Measurements from ENCODE around the gene GHDC. TPM values are rescaled to one million over a fixed set of nuclear protein-coding genes. Genes with fewer than 3 reads are reported as not detected.

Gene GHDC
- total RNA-seq, 4 donors from 2014 or later = 18.8 to 30.8 (median 21.8) TPM

GRCh38 chr17:42185621-42185930 lies 8.7 kb downstream of the GHDC start:
- no peaks in the 10 kb centered on the region for H3K9me3 ChIP-seq
- no peak for ATAC-seq
- no peak for TF ChIP-seq POLR2AphosphoS5 (IDR thresholded peaks at IDR 0.05)
- TF ChIP-seq EP300 (IDR thresholded peaks at IDR 0.05) = no peak
- TF ChIP-seq CTCF (IDR thresholded peaks at IDR 0.05) = no peak
- no peak for TF ChIP-seq POLR2A (IDR thresholded peaks at IDR 0.05)
- H3K4me3 ChIP-seq = no peak overlapping the region
- H3K36me3 ChIP-seq = peaks cover 0 to 10% of the 10 kb centered on the region in 2 donors
- H3K27me3 ChIP-seq = peaks cover 25% of the 10 kb centered on the region
- H3K4me1 ChIP-seq = peaks cover 0 to 36% (median 16%) of the 10 kb centered on the region in 3 donors
- 60% methylated on average over 1 of the region's 7 CpGs; no CpG with 5 or more reads in 1 of the 2 donors for WGBS, 2 donors (ENCODE audit: low coverage in 1 of 2)
- H3K27ac ChIP-seq = no peak overlapping the region

GRCh38 chr17:42184713-42185620 lies 9.3 kb downstream of the GHDC start, which contains the start of gene HCRT:
TSS of gene HCRT (minus strand) at chr17:42185452. CDS start at chr17:42185365, 87 bp downstream.
- Histone ChIP-seq H3K4me1 (peaks cover 0 to 42% (median 20%) of the 10 kb centered on the region in 3 donors), H3K4me3 (peak within 1 kb of the TSS; percentile 31 to 54), H3K27ac (peak within 1 kb of the TSS in 2 of 4 donors; percentile 72 to 75), H3K36me3 (peaks cover 0 to 3% of the 10 kb centered on the region in 2 donors), H3K9me3 (no peaks in the 10 kb centered on the region), H3K27me3 (peaks cover 31% of the 10 kb centered on the region)
- TF ChIP-seq CTCF (IDR thresholded peaks at IDR 0.05) (no peak), POLR2A (IDR thresholded peaks at IDR 0.05) (no peak), EP300 (IDR thresholded peaks at IDR 0.05) (no peak), POLR2AphosphoS5 (IDR thresholded peaks at IDR 0.05) (no peak)
- WGBS, 2 donors (ENCODE audit: low coverage in 1 of 2) = 69% methylated on average over 5 of the region's 11 CpGs; no CpG with 5 or more reads in 1 of the 2 donors
- no peak for ATAC-seq

- peak overlapping the region; percentile 31 to 54 for H3K4me3 ChIP-seq
- WGBS, 2 donors (ENCODE audit: low coverage in 1 of 2) = 10 to 18% methylated on average over 5 to 14 of the region's 83 CpGs
- peak in 3 of 4 experiments; percentile 86 to 95 (median 90) for TF ChIP-seq CTCF (IDR thresholded peaks at IDR 0.05)
- TF ChIP-seq POLR2A (IDR thresholded peaks at IDR 0.05) = peak; percentile 27 to 57
- TF ChIP-seq EP300 (IDR thresholded peaks at IDR 0.05) = no peak
- TF ChIP-seq POLR2AphosphoS5 (IDR thresholded peaks at IDR 0.05) = peak; percentile 13
- H3K27ac ChIP-seq = peak overlapping the region in 3 of 4 donors; percentile 63 to 75 (median 72)
- peak; percentile 88 for ATAC-seq
- H3K9me3 ChIP-seq = no peaks in the 10 kb centered on the region
- peaks cover 0 to 43% (median 20%) of the 10 kb centered on the region in 3 donors for H3K4me1 ChIP-seq
- peaks cover 40% of the 10 kb centered on the region for H3K27me3 ChIP-seq
- no peaks in the 10 kb centered on the region for H3K36me3 ChIP-seq
These were observed 10.3 kb downstream of the GHDC start for GRCh38 chr17:42183741-42184711.

- Histone ChIP-seq H3K9me3 (no peaks in the 10 kb centered on the region), H3K4me3 (peak overlapping the region; percentile 31 to 54), H3K4me1 (peaks cover 0 to 43% (median 20%) of the 10 kb centered on the region in 3 donors), H3K27me3 (peaks cover 47% of the 10 kb centered on the region), H3K27ac (peak overlapping the region in 3 of 4 donors; percentile 63 to 75 (median 72)), H3K36me3 (no peaks in the 10 kb centered on the region)
- no peak for ATAC-seq
- 81 to 84% methylated on average over 4 to 5 of the region's 9 CpGs for WGBS, 2 donors (ENCODE audit: low coverage in 1 of 2)
- TF ChIP-seq POLR2AphosphoS5 (IDR thresholded peaks at IDR 0.05) = no peak
- TF ChIP-seq POLR2A (IDR thresholded peaks at IDR 0.05) = no peak
- no peak for TF ChIP-seq CTCF (IDR thresholded peaks at IDR 0.05)
- no peak for TF ChIP-seq EP300 (IDR thresholded peaks at IDR 0.05)
These were observed 11.2 kb downstream of the GHDC start for GRCh38 chr17:42182927-42183734.
